Erythroblast (primary cell): ENCODE data around the gene AFF3.

Source experiments
- GATA1 ChIP-seq: IDR thresholded peaks from 2 replicates; pipeline ENCODE4 v1.6.1; 2011; ENCODE audit warnings: low read depth, mild to moderate bottlenecking, control low read depth, low read length, moderate library complexity
- POLR2A ChIP-seq: IDR thresholded peaks from 2 replicates; pipeline ENCODE4 v1.6.1; 2011; ENCODE audit warnings: mild to moderate bottlenecking, low read length

GRCh38 chr2:99812426-99812825, 330.0 kb downstream of the AFF3 start:
- TF ChIP-seq POLR2A (no peak), GATA1 (no peak)
